ENCODE data around the gene TRIM71. TPM values are rescaled to one million over a fixed set of nuclear protein-coding genes. Genes with fewer than 3 reads are reported as not detected.

TRIM71 gene
- total RNA-seq, 1 donor from 2014 or later, result 106 TPM

GRCh38 chr3:32850226-32850625 lies 32.4 kb downstream of the TRIM71 start:
- Histone ChIP-seq H3K4me1 (peaks cover 89% of the 10 kb centered on the region), H3F3A (ENCODE audit: low read depth) (peaks cover 54% of the 10 kb centered on the region), H3K79me2 (ENCODE audit: low read depth) (peaks cover 100% of the 10 kb centered on the region), H3K36me3 (no peaks in the 10 kb centered on the region), H3K9me3 (ENCODE audit: low read depth) (no peaks in the 10 kb centered on the region), H3K9ac (no peak overlapping the region), H3K4me2 (peak overlapping the region; percentile 62), H3K4me3 (peak overlapping the region; percentile 14), H3K27me3 (no peaks in the 10 kb centered on the region), H4K20me1 (ENCODE audit: low read depth) (peaks cover 100% of the 10 kb centered on the region), H2AFZ (replicated peaks) (no peak overlapping the region), H3K27ac (peak overlapping the region; percentile 59)
- H3K4me1 Mint-ChIP-seq, result peaks cover 74% of the 10 kb centered on the region
- H3K27ac Mint-ChIP-seq, result peak overlapping the region; percentile 52
- no peak for DNase-seq (ENCODE audit: low spot score)
- peak overlapping the region; percentile 1 for H3K4me3 Mint-ChIP-seq
- peaks cover 19% of the 10 kb centered on the region for H3K36me3 Mint-ChIP-seq
- no peaks in the 10 kb centered on the region for H3K9me3 Mint-ChIP-seq
- TF ChIP-seq CTCF (IDR thresholded peaks at IDR 0.05) (no peak), EZH2phosphoT487 (IDR thresholded peaks at IDR 0.05) (no peak), EZH2 (IDR thresholded peaks at IDR 0.05) (no peak)
- no peaks in the 10 kb centered on the region for H3K27me3 Mint-ChIP-seq (ENCODE audit: insufficient read depth, low read depth)

- H3K4me2 ChIP-seq, result peak overlapping the region; percentile 62
- Mint-ChIP-seq H3K36me3 (peaks cover 22% of the 10 kb centered on the region), H3K27ac (no peak overlapping the region), H3K4me3 (peak overlapping the region; percentile 1), H3K9me3 (no peaks in the 10 kb centered on the region), H3K27me3 (ENCODE audit: insufficient read depth, low read depth) (no peaks in the 10 kb centered on the region), H3K4me1 (peaks cover 73% of the 10 kb centered on the region)
- no peak for DNase-seq (ENCODE audit: low spot score)
- peaks cover 100% of the 10 kb centered on the region for H4K20me1 ChIP-seq (ENCODE audit: low read depth)
- peak overlapping the region; percentile 59 for H3K27ac ChIP-seq
- H3K4me1 ChIP-seq, result peaks cover 85% of the 10 kb centered on the region
- no peaks in the 10 kb centered on the region for H3K36me3 ChIP-seq
- H3K9me3 ChIP-seq (ENCODE audit: low read depth), result no peaks in the 10 kb centered on the region
- no peak overlapping the region for H3K9ac ChIP-seq
- no peaks in the 10 kb centered on the region for H3K27me3 ChIP-seq
- no peak overlapping the region for H2AFZ ChIP-seq (replicated peaks)
- peaks cover 50% of the 10 kb centered on the region for H3F3A ChIP-seq (ENCODE audit: low read depth)
- TF ChIP-seq EZH2phosphoT487 (IDR thresholded peaks at IDR 0.05) (no peak), EZH2 (IDR thresholded peaks at IDR 0.05) (no peak), CTCF (IDR thresholded peaks at IDR 0.05) (no peak)
- peaks cover 100% of the 10 kb centered on the region for H3K79me2 ChIP-seq (ENCODE audit: low read depth)
- peak overlapping the region; percentile 14 for H3K4me3 ChIP-seq
Measured at GRCh38 chr3:32850636-32851035, 32.8 kb downstream of the TRIM71 start.

- Histone ChIP-seq H3K4me3 (no peak overlapping the region), H3K79me2 (ENCODE audit: low read depth) (peaks cover 100% of the 10 kb centered on the region), H3K4me1 (peaks cover 81% of the 10 kb centered on the region), H3K4me2 (peak overlapping the region; percentile 62), H3K9ac (no peak overlapping the region), H3K27ac (peak overlapping the region; percentile 81), H3F3A (ENCODE audit: low read depth) (peaks cover 50% of the 10 kb centered on the region), H4K20me1 (ENCODE audit: low read depth) (peaks cover 100% of the 10 kb centered on the region), H2AFZ (replicated peaks) (no peak overlapping the region), H3K9me3 (ENCODE audit: low read depth) (no peaks in the 10 kb centered on the region), H3K36me3 (no peaks in the 10 kb centered on the region), H3K27me3 (no peaks in the 10 kb centered on the region)
- no peak for DNase-seq (ENCODE audit: low spot score)
- Mint-ChIP-seq H3K4me1 (peaks cover 76% of the 10 kb centered on the region), H3K9me3 (no peaks in the 10 kb centered on the region), H3K27me3 (ENCODE audit: insufficient read depth, low read depth) (no peaks in the 10 kb centered on the region), H3K27ac (peak overlapping the region; percentile 61), H3K4me3 (no peak overlapping the region), H3K36me3 (peaks cover 24% of the 10 kb centered on the region)
- TF ChIP-seq EZH2 (IDR thresholded peaks at IDR 0.05) (no peak), CTCF (IDR thresholded peaks at IDR 0.05) (no peak), EZH2phosphoT487 (IDR thresholded peaks at IDR 0.05) (no peak)
Measured at GRCh38 chr3:32852146-32852545, 34.3 kb downstream of the TRIM71 start.
